Neural cell (in vitro differentiated cells): Measurements from ENCODE around the gene BMAL1. TPM values are rescaled to one million over a fixed set of nuclear protein-coding genes. Genes with fewer than 3 reads are reported as not detected.

Source experiments
- H2AFZ ChIP-seq: fragments of 200-600, 300-800 bp; sonication (generic), shearing (Covaris generic); 2 replicates; pipeline ENCODE4 v1.6.0; 2014; ENCODE audit warnings: low read depth, mild to moderate bottlenecking, antibody characterized with exemption, low read length, moderate library complexity
- H3F3A ChIP-seq: fragments of 200-600 bp; shearing (Covaris generic); 2 replicates; pipeline ENCODE4 v1.6.1; 2016; ENCODE audit warnings: mild to moderate bottlenecking, moderate library complexity, mixed read lengths, antibody characterized with exemption, low read length; ENCODE audit not compliant: insufficient read depth, poor library complexity, severe bottlenecking
- H3K27ac ChIP-seq: fragments of 200-600, 300-800 bp; sonication (generic), shearing (Covaris generic); 2 replicates; pipeline ENCODE4 v1.5.1; 2014; ENCODE audit warnings: mild to moderate bottlenecking, low read length, moderate library complexity
- H3K27me3 ChIP-seq: fragments of 300-800, 200-600 bp; sonication (generic), shearing (Covaris generic); 2 replicates; pipeline ENCODE4 v1.6.0; 2014; ENCODE audit warnings: mild to moderate bottlenecking, low read depth, low read length, moderate library complexity; ENCODE audit not compliant: insufficient read depth
- H3K36me3 ChIP-seq: fragments of 300-800, 200-600 bp; sonication (generic), shearing (Covaris generic); 2 replicates; pipeline ENCODE4 v1.5.1; 2014; ENCODE audit warnings: mild to moderate bottlenecking, antibody characterized with exemption, low read length, moderate library complexity; ENCODE audit not compliant: insufficient read depth
- H3K4me2 ChIP-seq: fragments of 300-800, 200-600 bp; sonication (generic), shearing (Covaris generic); 2 replicates; pipeline ENCODE4 v1.6.0; 2014; ENCODE audit warnings: mild to moderate bottlenecking, low read length
- H3K4me3 ChIP-seq: fragments of 300-800, 200-600 bp; sonication (generic), shearing (Covaris generic); 2 replicates; pipeline ENCODE4 v1.5.1; 2014; ENCODE audit warnings: mild to moderate bottlenecking, low read length, moderate library complexity
- H3K79me2 ChIP-seq: fragments of 200-600 bp; shearing (Covaris generic); replicated peaks from 2 replicates; pipeline ENCODE4 v1.6.0; 2014; ENCODE audit warnings: mild to moderate bottlenecking, low read length, moderate library complexity; ENCODE audit not compliant: insufficient read depth
- H3K9ac ChIP-seq: fragments of 300-800, 200-600 bp; sonication (generic), shearing (Covaris generic); 2 replicates; pipeline ENCODE4 v1.6.1; 2016; ENCODE audit warnings: mild to moderate bottlenecking, low read length, mixed read lengths
- H3K9me2 ChIP-seq: fragments of 200-600 bp; shearing (Covaris generic); 2 replicates; pipeline ENCODE4 v1.6.1; 2016; ENCODE audit warnings: mild to moderate bottlenecking, low read length, mixed read lengths; ENCODE audit not compliant: insufficient read depth
- H3K9me3 ChIP-seq: fragments of 200-600, 300-800 bp; sonication (generic), shearing (Covaris generic); 2 replicates; pipeline ENCODE4 v1.6.1; 2016; ENCODE audit warnings: mild to moderate bottlenecking, mixed run types, low read length, moderate library complexity, mixed read lengths
- H4K20me1 ChIP-seq: fragments of 200-600 bp; shearing (Covaris generic); 2 replicates; pipeline ENCODE4 v1.6.1; 2016; ENCODE audit warnings: mild to moderate bottlenecking, mixed run types; ENCODE audit not compliant: insufficient read depth
- EP300 ChIP-seq: fragments of 450-650 bp; conservative IDR thresholded peaks from 2 replicates; pipeline ENCODE4 v1.6.1; 2014; ENCODE audit warnings: antibody characterized with exemption, mild to moderate bottlenecking, moderate library complexity; ENCODE audit not compliant: poor library complexity, severe bottlenecking
- EZH2 ChIP-seq: fragments of 200-600, 300-800 bp; shearing (Covaris generic), sonication (generic); IDR thresholded peaks from 2 replicates; pipeline ENCODE4 v1.6.1; 2014; ENCODE audit warnings: antibody characterized with exemption, low read length, borderline replicate concordance, mild to moderate bottlenecking; ENCODE audit not compliant: insufficient read depth, poor library complexity, severe bottlenecking
- MXI1 ChIP-seq: fragments of 450-650 bp; conservative IDR thresholded peaks from 2 replicates; pipeline ENCODE4 v1.6.1; 2014; ENCODE audit warnings: antibody characterized with exemption, mild to moderate bottlenecking; ENCODE audit not compliant: poor library complexity, severe bottlenecking
- POLR2AphosphoS5 ChIP-seq: IDR thresholded peaks from 2 replicates; pipeline ENCODE4 v1.6.1; 2012
- RAD21 ChIP-seq: fragments of 450-650 bp; conservative IDR thresholded peaks from 2 replicates; pipeline ENCODE4 v1.6.1; 2014; ENCODE audit warnings: antibody characterized with exemption, mild to moderate bottlenecking, moderate library complexity
- SMC3 ChIP-seq: fragments of 450-650 bp; conservative IDR thresholded peaks from 2 replicates; pipeline ENCODE4 v1.6.1; 2014; ENCODE audit warnings: antibody characterized with exemption, mild to moderate bottlenecking, moderate library complexity; ENCODE audit not compliant: poor library complexity
- TAF1 ChIP-seq: IDR thresholded peaks from 2 replicates; pipeline ENCODE4 v1.6.1; 2012; ENCODE audit warnings: low read depth
- polyA plus RNA-seq: library from polyadenylated mRNA; depleted of rRNA; stranded (reverse); fragments of >200 nt; gene quantifications from 2 replicates; pipeline ENCODE4 v1.2.3, GENCODE V29; 2014
- TF ChIP-seq, protein P1 (sequence below): IDR thresholded peaks from 2 replicates; pipeline ENCODE4 v1.6.1; 2012; ENCODE audit warnings: borderline replicate concordance
- TF ChIP-seq, protein P2 (sequence below): fragments of 450-650 bp; IDR thresholded peaks from 2 replicates; pipeline ENCODE4 v1.5.1; 2014; ENCODE audit warnings: antibody characterized with exemption, mild to moderate bottlenecking, moderate library complexity; ENCODE audit not compliant: poor library complexity, severe bottlenecking

The BMAL1 gene
- polyA plus RNA-seq, 1 donor from 2014 or later = 17.1 TPM

DNA sequence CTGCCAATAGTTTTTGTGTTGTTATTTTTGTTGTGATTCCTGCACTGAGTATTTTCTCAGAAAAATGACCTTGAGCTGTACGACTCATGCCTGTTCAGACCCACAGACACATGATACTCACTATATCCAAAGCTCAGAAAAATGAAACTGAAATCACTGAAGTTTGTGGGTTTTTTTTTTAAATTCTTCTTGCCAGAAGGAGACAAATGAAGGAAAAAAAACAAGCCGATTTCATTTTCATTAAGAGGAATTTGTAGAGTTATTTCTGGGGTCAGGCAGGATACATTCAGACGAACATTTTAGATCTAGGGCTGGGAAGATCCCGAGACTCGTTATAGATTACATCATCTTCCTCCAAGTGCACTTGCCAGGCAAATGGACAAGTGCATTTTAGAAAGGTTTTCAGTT lies 60.4 kb downstream of the BMAL1 start:
- no peaks in the 10 kb centered on the region for H3K36me3 ChIP-seq
- H3K79me2 ChIP-seq = no peaks in the 10 kb centered on the region
- H3K9ac ChIP-seq = no peak overlapping the region
- no peaks in the 10 kb centered on the region for H3K9me3 ChIP-seq
- no peaks in the 10 kb centered on the region for H4K20me1 ChIP-seq
- H3F3A ChIP-seq = no peaks in the 10 kb centered on the region
- H3K27ac ChIP-seq = no peak overlapping the region
- TF ChIP-seq POLR2AphosphoS5 (no peak), TAF1 (no peak), EP300 (no peak), RAD21 (no peak), EZH2 (no peak), MXI1 (no peak), SMC3 (no peak)
- TF ChIP-seq, protein P1, sequence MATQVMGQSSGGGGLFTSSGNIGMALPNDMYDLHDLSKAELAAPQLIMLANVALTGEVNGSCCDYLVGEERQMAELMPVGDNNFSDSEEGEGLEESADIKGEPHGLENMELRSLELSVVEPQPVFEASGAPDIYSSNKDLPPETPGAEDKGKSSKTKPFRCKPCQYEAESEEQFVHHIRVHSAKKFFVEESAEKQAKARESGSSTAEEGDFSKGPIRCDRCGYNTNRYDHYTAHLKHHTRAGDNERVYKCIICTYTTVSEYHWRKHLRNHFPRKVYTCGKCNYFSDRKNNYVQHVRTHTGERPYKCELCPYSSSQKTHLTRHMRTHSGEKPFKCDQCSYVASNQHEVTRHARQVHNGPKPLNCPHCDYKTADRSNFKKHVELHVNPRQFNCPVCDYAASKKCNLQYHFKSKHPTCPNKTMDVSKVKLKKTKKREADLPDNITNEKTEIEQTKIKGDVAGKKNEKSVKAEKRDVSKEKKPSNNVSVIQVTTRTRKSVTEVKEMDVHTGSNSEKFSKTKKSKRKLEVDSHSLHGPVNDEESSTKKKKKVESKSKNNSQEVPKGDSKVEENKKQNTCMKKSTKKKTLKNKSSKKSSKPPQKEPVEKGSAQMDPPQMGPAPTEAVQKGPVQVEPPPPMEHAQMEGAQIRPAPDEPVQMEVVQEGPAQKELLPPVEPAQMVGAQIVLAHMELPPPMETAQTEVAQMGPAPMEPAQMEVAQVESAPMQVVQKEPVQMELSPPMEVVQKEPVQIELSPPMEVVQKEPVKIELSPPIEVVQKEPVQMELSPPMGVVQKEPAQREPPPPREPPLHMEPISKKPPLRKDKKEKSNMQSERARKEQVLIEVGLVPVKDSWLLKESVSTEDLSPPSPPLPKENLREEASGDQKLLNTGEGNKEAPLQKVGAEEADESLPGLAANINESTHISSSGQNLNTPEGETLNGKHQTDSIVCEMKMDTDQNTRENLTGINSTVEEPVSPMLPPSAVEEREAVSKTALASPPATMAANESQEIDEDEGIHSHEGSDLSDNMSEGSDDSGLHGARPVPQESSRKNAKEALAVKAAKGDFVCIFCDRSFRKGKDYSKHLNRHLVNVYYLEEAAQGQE = no peak
- TF ChIP-seq, protein P2, sequence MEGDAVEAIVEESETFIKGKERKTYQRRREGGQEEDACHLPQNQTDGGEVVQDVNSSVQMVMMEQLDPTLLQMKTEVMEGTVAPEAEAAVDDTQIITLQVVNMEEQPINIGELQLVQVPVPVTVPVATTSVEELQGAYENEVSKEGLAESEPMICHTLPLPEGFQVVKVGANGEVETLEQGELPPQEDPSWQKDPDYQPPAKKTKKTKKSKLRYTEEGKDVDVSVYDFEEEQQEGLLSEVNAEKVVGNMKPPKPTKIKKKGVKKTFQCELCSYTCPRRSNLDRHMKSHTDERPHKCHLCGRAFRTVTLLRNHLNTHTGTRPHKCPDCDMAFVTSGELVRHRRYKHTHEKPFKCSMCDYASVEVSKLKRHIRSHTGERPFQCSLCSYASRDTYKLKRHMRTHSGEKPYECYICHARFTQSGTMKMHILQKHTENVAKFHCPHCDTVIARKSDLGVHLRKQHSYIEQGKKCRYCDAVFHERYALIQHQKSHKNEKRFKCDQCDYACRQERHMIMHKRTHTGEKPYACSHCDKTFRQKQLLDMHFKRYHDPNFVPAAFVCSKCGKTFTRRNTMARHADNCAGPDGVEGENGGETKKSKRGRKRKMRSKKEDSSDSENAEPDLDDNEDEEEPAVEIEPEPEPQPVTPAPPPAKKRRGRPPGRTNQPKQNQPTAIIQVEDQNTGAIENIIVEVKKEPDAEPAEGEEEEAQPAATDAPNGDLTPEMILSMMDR = no peak
- H3K4me2 ChIP-seq = no peak overlapping the region
- H3K9me2 ChIP-seq = no peaks in the 10 kb centered on the region
- H3K4me3 ChIP-seq = no peak overlapping the region
- no peak overlapping the region for H2AFZ ChIP-seq
- no peaks in the 10 kb centered on the region for H3K27me3 ChIP-seq

GRCh38 chr11:13338427-13339069 lies 61.0 kb downstream of the BMAL1 start:
- Histone ChIP-seq H3K9ac (no peak overlapping the region), H3F3A (no peaks in the 10 kb centered on the region), H4K20me1 (no peaks in the 10 kb centered on the region), H3K27me3 (no peaks in the 10 kb centered on the region), H3K4me2 (no peak overlapping the region), H3K9me2 (no peaks in the 10 kb centered on the region), H3K27ac (no peak overlapping the region), H3K36me3 (no peaks in the 10 kb centered on the region), H3K9me3 (no peaks in the 10 kb centered on the region), H2AFZ (no peak overlapping the region), H3K79me2 (no peaks in the 10 kb centered on the region), H3K4me3 (no peak overlapping the region)
- TF ChIP-seq, protein P1 = no peak
- TF ChIP-seq, protein P2 = no peak
- TF ChIP-seq RAD21 (no peak), TAF1 (no peak), SMC3 (no peak), EZH2 (no peak)
